GM18507 (cell line): ENCODE data around the gene TALDO1.
"Not testable (repeated sequence)": the region's sequence is repeated elsewhere in the genome, so short reads cannot be mapped to it uniquely, and the experiment has no call there.

Experiments
- DNase-seq: peaks from one replicate; pipeline ENCODE4 v3.0.0; 2011; ENCODE audit warnings: low read depth; ENCODE audit not compliant: insufficient read length; ENCODE audit errors: extremely low spot score
- FAIRE-seq: peaks from 2 replicates; lab custom pipeline; 2011; peaks lifted over from hg19 to GRCh38; lab: Jason Lieb, UNC

Gene TALDO1

DNA sequence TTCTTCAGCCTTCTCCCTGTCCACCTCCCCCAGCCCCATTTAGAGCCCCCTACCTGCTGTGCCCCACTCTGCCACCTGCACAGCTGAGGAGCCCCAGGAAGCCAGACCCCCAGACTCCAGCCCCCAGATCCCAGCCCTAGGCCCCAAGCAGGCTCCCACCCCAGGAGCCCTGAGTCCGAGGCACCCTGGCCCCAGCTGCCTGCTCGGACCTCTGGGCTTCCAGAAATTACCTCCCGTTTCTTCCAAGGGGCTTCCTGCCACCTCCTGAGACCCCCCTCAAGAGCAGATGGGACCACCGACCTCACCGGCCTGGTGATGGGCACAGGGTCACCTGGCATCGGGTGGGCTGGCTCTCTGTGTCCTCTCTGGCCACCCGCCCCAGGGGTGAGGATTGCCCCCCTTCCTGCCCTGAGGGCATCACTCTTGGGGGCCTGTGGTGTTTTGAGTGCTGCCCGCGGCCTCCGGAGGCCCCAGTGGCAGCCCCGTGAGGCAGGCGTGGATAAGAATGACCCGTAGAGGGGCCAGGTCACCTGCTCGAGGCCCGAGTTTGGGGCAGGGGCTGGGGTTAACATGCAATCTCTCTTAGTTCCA lies 18.3 kb upstream of the TALDO1 start:
- DNase-seq (no peak), FAIRE-seq (no peak)

DNA sequence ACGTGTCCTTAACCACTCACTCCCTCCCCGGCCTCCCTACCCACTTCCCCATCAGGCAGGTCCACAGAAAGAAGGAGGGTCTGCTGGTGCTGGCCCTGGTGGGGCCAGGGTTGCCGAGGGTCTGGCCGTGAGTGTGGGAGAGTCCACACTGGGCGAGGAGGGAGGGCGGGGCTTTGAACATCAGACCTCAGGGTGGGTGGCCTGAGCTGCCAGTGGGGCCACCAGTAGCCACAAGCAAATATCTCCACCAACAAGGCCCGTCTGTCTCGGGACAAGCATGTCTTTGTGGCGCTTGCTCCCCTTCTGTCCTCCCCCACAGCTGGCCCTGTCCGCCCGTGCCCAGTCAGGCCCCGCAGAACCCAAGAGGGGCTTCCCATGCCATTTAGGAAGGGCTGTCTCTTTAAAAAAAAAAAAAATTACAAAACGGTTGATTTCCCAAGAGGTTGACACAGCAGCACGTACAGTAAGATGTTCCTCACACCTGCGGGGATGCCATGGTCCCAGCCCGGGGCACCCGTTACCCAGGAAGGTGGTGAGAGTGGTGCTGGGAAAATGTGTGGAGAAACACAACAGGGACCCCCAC lies 17.7 kb upstream of the TALDO1 start:
- FAIRE-seq (no peak), DNase-seq (no peak)

DNA sequence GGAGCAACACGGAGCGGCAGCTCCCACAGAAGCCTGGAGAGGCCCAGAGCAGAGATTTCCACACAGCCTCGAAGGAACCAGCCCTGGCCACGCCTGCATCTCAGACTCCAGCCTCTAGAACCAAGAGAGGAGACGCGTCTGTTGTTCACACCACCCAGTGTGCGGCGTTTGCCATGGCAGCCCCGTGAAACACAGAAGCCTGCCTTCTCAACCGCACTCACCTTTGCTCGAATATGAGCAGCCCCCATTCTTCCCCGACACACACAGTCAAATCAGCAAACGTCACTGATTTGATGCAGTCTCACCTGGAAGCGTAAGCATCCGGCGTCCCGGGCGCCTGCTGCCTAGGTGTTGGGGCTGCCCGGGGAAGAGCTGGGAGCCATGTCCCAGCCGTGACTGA lies 14.2 kb upstream of the TALDO1 start:
- DNase-seq: no peak
- no peak for FAIRE-seq

GRCh38 chr11:734541-734940 lies 12.7 kb upstream of the TALDO1 start:
- FAIRE-seq, DNase-seq: not testable (repeated sequence)

GRCh38 chr11:737366-737765 lies 9.9 kb upstream of the TALDO1 start:
- no peak for FAIRE-seq
- DNase-seq: no peak

GRCh38 chr11:737899-738298 lies 9.4 kb upstream of the TALDO1 start:
- not testable (repeated sequence) for FAIRE-seq, DNase-seq

DNA sequence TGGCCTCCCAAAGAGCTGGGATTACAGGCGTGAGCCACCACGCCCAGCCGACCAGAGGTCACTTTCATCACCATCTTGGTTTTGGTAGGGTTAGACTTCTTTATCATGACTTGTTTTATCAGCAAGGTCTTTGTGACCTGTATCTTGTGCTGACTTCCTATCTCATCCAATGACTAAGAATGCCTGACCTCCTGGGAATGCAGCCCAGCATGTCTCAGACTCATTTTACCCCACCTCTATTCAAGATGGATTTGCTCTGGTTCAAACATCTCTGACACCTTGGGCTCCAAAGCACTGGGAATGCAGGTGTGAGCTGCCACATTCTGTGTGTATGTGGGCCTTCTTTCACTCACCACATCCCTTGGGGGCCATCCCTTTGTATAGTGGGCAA lies 5.1 kb upstream of the TALDO1 start:
- FAIRE-seq (no peak), DNase-seq (no peak)

GRCh38 chr11:742571-743201 lies 4.6 kb upstream of the TALDO1 start:
- no peak for DNase-seq
- no peak for FAIRE-seq

DNA sequence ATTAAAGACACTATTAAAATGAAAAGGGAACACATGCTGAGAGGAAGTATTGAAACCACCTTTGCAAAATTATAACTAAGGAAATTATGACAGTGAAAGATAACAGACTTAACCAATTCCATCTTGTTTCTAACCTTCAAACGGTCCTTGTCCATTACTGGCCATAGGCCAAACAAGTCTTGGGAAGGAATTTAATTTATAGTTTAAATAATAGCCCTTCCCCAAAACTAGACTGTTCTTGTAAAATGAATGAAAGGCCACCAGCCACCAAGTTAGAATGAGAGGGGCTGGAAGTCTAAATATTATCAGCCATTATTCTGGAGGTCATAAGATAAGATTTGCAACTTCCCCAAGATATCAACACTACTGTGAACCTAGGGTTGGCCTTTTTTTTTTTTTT lies 1.8 kb upstream of the TALDO1 start:
- no peak for FAIRE-seq
- DNase-seq: no peak

DNA sequence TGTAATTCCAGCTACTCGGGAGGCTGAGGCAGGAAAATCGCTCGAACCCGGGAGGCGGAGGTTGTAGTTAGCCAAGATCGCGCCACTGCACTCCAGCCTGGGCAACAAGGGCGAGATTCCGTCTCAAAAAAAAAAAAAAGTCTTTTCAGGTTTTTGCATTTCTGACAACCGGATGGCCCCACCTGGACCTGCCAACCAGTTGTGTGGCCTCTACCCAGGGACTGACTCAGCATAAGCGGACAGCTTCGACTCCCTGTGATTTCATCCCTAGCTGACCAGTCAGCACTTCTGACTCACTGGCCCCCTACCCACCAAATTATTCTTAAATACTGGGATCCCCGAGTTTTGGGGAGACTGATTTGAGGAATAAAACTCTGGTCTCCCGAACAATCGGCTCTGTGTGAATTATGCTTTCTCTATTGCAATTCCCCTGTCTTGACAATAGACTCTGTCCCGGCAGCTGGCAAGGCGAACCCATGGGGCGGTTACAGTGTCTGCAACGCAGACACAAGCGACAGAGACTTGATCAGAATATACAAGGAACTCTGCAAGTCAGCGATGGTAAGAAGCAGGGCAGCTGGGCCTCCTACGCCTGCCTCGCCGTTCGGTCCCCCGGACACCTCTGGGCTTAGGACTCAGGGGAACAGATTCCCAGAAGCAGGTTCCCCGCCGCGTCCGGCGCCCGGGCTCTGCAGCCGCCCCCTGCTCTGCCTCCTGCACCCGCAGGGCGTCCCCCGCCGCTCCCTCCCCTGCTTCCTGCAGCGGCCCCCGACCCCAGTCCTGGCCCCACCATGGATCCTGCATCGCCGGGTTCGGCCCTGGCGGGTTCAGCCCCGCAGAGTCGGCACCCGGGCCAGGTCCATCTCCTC lies 741 bp upstream of the TALDO1 start:
- DNase-seq (no peak), FAIRE-seq (peak; percentile 42)

GRCh38 chr11:748007-748359 lies 719 bp downstream of the TALDO1 start:
- FAIRE-seq (no peak), DNase-seq (no peak)

DNA sequence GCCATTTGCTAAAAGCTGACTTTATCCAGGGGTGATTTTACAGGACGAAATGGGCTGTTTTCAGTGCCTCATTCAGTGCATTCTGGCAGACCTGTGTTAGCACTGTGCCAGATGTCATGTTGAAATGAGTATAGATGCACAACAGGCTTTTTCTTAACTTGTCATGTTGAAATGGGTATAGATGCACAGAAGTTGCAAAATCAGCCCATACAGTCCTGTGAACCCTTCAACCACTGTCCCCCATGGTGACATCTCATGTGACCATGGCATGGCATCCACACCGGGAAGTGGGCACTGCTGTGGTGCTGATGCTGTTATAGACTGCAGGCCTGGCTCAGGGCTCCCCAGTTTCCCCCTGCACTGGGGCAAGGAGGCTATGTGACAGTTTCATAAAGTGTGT lies 2.5 kb downstream of the TALDO1 start:
- no peak for FAIRE-seq
- DNase-seq: no peak

GRCh38 chr11:760236-760635 lies 13.0 kb downstream of the TALDO1 start:
- FAIRE-seq (no peak), DNase-seq (no peak)

DNA sequence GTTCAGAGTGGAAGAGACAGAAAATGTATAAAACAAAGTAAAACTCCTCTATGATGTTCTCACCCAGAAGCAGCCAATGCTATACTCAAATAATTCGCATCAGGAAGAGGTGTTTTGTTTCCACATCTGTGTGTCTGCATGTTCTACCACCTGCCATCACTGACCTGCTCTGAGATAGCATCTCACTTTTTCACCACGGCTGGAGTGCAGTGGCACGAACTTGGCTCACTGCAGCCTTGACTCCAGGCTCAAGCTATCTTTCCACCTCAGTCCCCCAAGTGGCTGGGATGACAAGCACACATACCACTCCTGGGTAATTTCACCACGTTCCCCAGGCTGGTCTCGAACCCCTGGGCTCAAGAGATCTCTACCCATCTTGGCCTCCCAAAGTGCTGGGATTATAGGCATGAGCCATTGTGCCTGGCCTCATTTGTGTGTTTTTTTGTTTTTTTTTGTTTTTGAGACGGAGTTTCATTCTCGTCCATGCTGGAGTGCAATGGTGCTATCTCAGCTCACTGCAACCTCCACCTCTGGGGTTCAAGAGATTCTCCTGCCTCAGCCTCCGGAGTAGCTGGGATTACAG lies 14.4 kb downstream of the TALDO1 start:
- DNase-seq (no peak), FAIRE-seq (no peak)

DNA sequence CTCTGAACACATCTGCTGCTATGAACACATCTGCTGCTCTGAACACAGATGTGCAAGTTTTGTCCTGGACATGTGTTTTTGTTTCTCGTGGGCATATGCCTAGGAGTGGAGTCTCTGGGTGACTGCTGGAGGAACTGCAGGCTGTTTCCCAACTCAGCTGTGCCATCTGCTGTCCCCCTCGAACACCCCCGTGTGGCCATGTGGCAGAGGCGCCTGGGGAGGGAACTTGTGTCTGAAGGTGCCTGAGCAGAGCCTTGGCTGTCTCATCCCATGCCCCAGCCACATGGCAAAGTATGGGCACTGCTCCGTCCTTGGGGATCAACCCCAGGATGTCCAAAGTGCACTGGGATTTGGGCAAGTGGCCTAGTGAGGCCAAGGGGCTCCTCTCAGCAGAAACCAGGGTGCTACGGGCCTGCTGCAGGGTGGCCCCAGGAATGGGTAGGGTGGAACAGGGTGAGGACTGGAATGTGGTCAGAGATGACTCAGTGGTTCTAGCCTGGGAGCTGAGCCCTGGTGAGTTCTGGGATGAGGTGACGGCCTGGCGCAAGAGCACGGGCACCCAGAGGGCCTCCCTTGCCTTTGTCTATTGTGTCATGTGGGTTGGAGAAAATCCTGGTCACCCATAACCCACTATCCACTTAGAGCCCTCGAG lies 15.3 kb downstream of the TALDO1 start:
- no peak for DNase-seq

GRCh38 chr11:763073-763463 lies 15.8 kb downstream of the TALDO1 start:
- FAIRE-seq (no peak), DNase-seq (no peak)

More for the DNA sequence above, 15.3 kb downstream of the TALDO1 start:
- FAIRE-seq: no peak

DNA sequence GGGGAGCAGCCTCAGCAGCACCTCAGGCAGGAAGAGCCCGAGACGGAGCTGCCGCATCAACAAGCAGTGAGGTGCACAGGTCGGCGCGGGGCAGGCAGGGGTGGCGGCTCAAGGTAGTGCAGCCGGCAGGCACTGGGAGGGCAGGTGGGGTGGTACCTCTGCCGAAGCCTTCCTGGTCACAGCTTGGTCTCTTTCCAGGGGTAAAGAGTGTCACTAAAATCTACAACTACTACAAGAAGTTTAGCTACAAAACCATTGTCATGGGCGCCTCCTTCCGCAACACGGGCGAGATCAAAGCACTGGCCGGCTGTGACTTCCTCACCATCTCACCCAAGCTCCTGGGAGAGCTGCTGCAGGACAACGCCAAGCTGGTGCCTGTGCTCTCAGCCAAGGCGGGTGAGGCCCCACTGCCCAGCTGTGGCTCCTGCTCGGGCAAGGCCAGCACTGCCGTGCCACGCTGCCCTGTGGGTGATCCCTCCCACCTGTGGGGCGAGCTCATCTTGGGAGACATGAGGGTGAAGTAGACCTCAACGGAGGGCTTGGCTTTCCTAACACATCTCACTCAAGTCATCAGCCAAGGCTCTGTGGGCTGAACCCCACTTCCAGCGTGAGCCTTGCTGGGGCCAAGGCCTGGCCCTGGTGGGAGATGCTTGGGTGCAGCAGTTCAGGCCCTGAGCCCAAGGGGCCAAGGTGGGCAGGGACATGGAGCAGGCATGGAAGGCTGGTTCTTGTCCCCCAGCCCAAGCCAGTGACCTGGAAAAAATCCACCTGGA lies 16.5 kb downstream of the TALDO1 start:
- FAIRE-seq (no peak), DNase-seq (no peak)

GRCh38 chr11:764322-765024 lies 17.2 kb downstream of the TALDO1 start:
- DNase-seq (no peak), FAIRE-seq (no peak)
